PFSK-1 (cell line): ENCODE data around the gene MLN.

Experiments
- FOXP2 ChIP-seq: optimal IDR thresholded peaks from 2 replicates; pipeline ENCODE3; 2011; ENCODE audit warnings: borderline replicate concordance, control low read depth, inconsistent platforms; ENCODE audit not compliant: insufficient read depth; ENCODE audit errors: extremely low read length, extremely low read depth
- POLR2AphosphoS5 ChIP-seq: IDR thresholded peaks from 2 replicates; pipeline ENCODE4 v1.6.1; 2012; ENCODE audit warnings: low read depth, mild to moderate bottlenecking, control low read depth, low read length, moderate library complexity
- SIN3A ChIP-seq: IDR thresholded peaks from 2 replicates; pipeline ENCODE4 v1.6.1; 2012; ENCODE audit warnings: mild to moderate bottlenecking, low read length, moderate library complexity, borderline replicate concordance; ENCODE audit not compliant: insufficient read depth
- TAF1 ChIP-seq: IDR thresholded peaks from 2 replicates; pipeline ENCODE4 v1.6.1; 2012; ENCODE audit warnings: low read length, control low read depth, borderline replicate concordance; ENCODE audit not compliant: insufficient read depth
- TF ChIP-seq, protein P1 (sequence below), 2 experiments: IDR thresholded peaks; 2 replicates each; pipeline versions ENCODE4 v1.6.1 to v1.8.0; 2011 to 2012; ENCODE audit warnings: low read depth in 2 of 2, low read length in 2 of 2, control low read depth in 1 of 2, inconsistent platforms in 1 of 2, mild to moderate bottlenecking in 1 of 2, moderate library complexity in 1 of 2; ENCODE audit not compliant: insufficient read depth in 1 of 2

DNA sequence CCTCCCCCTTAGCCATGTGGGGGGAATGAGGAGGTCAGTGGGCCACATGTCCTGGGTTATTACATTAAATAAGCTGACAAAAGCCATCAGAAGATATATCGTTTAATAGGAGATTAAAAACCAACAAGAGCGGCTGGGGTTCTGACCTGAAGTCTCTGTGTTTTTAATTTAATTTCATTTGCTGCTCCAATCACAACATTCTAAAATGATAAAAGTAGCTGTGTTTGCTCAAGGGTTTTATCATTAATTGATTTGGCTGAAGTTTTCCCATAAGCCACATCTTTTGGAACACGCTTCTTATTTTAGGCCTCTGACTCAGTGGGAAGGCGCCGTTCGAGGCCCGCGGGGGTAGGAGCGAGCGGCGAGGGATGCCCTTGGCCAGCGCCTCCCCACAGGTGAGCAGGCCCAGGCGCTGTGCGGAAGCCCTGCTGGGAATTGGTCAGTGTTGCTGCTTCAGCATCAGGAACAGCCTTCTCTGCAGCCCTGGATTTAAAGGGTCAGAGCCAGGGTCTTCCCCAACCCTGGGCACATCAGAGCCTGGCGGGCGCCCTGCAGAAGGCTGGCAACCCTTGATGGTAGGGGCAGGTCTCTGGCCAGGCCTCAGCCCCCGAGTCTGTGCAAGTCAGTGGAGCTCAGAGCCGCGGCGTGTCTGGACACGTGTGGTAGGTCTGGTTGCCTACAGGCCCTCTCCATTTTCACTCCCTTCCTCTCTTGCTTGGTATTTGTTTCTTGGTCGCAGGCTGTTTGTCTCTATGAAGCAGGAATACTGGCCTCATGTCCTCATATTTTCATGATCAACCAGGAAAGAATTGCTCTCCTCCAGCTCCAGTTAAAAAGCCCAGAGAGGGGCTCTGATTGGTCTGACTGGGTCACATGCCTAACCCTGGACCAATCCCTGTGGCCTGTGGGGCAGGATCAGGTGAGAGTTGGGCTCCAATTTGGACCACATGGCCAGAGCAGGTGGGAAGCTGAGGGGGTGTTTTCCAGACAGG lies 30.9 kb upstream of the MLN start:
- TF ChIP-seq SIN3A (no peak), TAF1 (no peak), POLR2AphosphoS5 (no peak), FOXP2 (no peak)
- TF ChIP-seq, protein P1, sequence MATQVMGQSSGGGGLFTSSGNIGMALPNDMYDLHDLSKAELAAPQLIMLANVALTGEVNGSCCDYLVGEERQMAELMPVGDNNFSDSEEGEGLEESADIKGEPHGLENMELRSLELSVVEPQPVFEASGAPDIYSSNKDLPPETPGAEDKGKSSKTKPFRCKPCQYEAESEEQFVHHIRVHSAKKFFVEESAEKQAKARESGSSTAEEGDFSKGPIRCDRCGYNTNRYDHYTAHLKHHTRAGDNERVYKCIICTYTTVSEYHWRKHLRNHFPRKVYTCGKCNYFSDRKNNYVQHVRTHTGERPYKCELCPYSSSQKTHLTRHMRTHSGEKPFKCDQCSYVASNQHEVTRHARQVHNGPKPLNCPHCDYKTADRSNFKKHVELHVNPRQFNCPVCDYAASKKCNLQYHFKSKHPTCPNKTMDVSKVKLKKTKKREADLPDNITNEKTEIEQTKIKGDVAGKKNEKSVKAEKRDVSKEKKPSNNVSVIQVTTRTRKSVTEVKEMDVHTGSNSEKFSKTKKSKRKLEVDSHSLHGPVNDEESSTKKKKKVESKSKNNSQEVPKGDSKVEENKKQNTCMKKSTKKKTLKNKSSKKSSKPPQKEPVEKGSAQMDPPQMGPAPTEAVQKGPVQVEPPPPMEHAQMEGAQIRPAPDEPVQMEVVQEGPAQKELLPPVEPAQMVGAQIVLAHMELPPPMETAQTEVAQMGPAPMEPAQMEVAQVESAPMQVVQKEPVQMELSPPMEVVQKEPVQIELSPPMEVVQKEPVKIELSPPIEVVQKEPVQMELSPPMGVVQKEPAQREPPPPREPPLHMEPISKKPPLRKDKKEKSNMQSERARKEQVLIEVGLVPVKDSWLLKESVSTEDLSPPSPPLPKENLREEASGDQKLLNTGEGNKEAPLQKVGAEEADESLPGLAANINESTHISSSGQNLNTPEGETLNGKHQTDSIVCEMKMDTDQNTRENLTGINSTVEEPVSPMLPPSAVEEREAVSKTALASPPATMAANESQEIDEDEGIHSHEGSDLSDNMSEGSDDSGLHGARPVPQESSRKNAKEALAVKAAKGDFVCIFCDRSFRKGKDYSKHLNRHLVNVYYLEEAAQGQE (IDR thresholded peaks at IDR 0.05; ENCODE audit: insufficient read depth in 1 of 2, low read depth in 2 of 2, low read length in 2 of 2) = no peak
